CD4-positive, CD25-positive, alpha-beta regulatory T cell (primary cell): ENCODE data around the gene ZNF197. TPM values are rescaled to one million over a fixed set of nuclear protein-coding genes. Genes with fewer than 3 reads are reported as not detected.

ENCODE experiments used
- ATAC-seq, 2 donors: fragments of 150-1000 bp; cut with Tn5 transposase; one replicate each; pipeline ENCODE4 v1.10.0; 2021; ENCODE audit warnings: low read depth in 2 of 2, moderate number of reproducible peaks in 2 of 2, moderate library complexity in 1 of 2
- DNase-seq, 3 donors: peaks; one replicate each; pipeline versions ENCODE4 v3.0.0 to v3.0.0-alpha.2; 2012 to 2022; ENCODE audit warnings: mixed read lengths in 1 of 3
- H3K27ac ChIP-seq: one replicate; pipeline ENCODE4 v1.7.0; 2013; ENCODE audit warnings: mild to moderate bottlenecking, low read length; ENCODE audit not compliant: insufficient read depth, poor library complexity, severe bottlenecking
- H3K27me3 ChIP-seq: one replicate; pipeline ENCODE4 v1.7.0; 2013; ENCODE audit warnings: low read length; ENCODE audit not compliant: control insufficient read depth, insufficient read depth
- H3K36me3 ChIP-seq: one replicate; pipeline ENCODE4 v1.7.0; 2013; ENCODE audit warnings: mild to moderate bottlenecking, low read length, moderate library complexity; ENCODE audit not compliant: control insufficient read depth, insufficient read depth
- H3K4me1 ChIP-seq: 2 replicates; pipeline ENCODE4 v1.7.0; 2013; ENCODE audit warnings: mild to moderate bottlenecking, low read length; ENCODE audit not compliant: insufficient read depth, control insufficient read depth, poor library complexity, severe bottlenecking
- H3K4me3 ChIP-seq: one replicate; pipeline ENCODE4 v1.7.0; 2013; ENCODE audit warnings: low read depth, mild to moderate bottlenecking, low read length, moderate library complexity
- H3K9me3 ChIP-seq, 2 experiments: 1 replicate in 1 of 2; 2 replicates in 1 of 2; pipeline ENCODE4 v1.7.0; 2013; ENCODE audit warnings: low read length in 2 of 2, mild to moderate bottlenecking in 1 of 2, moderate library complexity in 1 of 2; ENCODE audit not compliant: control insufficient read depth in 2 of 2
- H3K27ac Mint-ChIP-seq, 3 donors: one replicate each; pipeline ENCODE4 v1.8.0; 2020 to 2022; ENCODE audit warnings: mild to moderate bottlenecking in 3 of 3, mixed read lengths in 3 of 3, moderate library complexity in 2 of 3
- H3K27me3 Mint-ChIP-seq: one replicate; pipeline ENCODE4 v1.8.0; 2022; ENCODE audit warnings: mild to moderate bottlenecking, mixed read lengths
- H3K36me3 Mint-ChIP-seq: one replicate; pipeline ENCODE4 v1.8.0; 2020; ENCODE audit warnings: mixed read lengths
- H3K4me1 Mint-ChIP-seq, 4 donors: one replicate each; pipeline ENCODE4 v1.8.0; 2020 to 2022; ENCODE audit warnings: mixed read lengths in 4 of 4, mild to moderate bottlenecking in 1 of 4
- H3K4me3 Mint-ChIP-seq, 4 donors: one replicate each; pipeline ENCODE4 v1.8.0; 2020 to 2022; ENCODE audit warnings: mild to moderate bottlenecking in 4 of 4, mixed read lengths in 4 of 4, moderate library complexity in 3 of 4
- H3K9me3 Mint-ChIP-seq, 7 donors: one replicate each; pipeline ENCODE4 v1.8.0; 2020 to 2022; ENCODE audit warnings: mixed read lengths in 7 of 7, mild to moderate bottlenecking in 3 of 7, moderate library complexity in 2 of 7
- polyA plus RNA-seq, 4 donors: library from polyadenylated mRNA; unstranded; fragments of 300-500 nt; fragmentation: Illumina TruSeq; gene quantifications; one replicate each; pipeline ENCODE4 v1.2.3, GENCODE V29; 2021
- total RNA-seq: library from RNA; stranded (reverse); gene quantifications from one replicate; pipeline ENCODE4 v1.2.3, GENCODE V29; 2022

Gene ZNF197
- total and polyA plus RNA-seq, 5 donors from 2014 or later, result 3.7 to 6.6 (median 4.7) TPM

DNA sequence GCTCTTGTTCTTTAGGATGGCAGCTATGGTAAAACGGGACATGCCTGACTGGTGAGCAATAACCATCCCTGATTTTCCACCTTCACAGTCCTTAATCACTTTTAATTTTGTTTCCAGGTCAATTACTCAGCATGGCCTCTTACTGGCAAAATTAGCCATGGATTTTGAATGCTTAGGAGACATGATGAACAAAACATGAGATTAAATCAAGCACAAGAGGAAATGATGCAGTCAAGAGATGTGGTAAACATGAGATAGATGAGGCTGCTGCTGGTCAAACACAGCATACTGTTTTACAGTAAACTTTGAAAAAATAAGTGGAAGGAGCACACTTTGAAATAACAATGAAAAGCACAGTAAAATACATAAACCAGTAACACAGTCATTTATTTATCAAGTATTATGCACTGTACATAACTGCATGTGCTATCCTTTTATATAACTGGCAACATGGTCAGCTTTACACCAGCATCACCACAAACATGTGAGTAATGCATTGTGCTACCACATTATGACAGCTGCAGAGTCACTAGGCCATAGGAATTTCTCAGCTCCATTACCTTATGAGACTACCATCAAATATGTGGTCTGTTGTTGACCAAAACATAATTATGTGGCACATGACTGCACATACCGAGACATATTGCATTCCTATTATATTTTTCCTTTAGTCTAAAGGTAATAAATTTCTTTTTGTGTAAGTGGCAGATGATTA is 57.5 kb downstream of the ZNF197 start:
- Mint-ChIP-seq H3K9me3 (peaks cover 0 to 38% (median 6%) of the 10 kb centered on the region in 7 donors), H3K4me3 (no peak overlapping the region), H3K27ac (no peak overlapping the region), H3K36me3 (peaks cover 14% of the 10 kb centered on the region), H3K4me1 (peaks cover 0 to 17% (median 6%) of the 10 kb centered on the region in 4 donors), H3K27me3 (peaks cover 17% of the 10 kb centered on the region)
- Histone ChIP-seq H3K36me3 (no peaks in the 10 kb centered on the region), H3K4me3 (no peak overlapping the region), H3K9me3 (peaks cover 15 to 24% of the 10 kb centered on the region in 2 experiments), H3K27ac (no peak overlapping the region), H3K4me1 (no peaks in the 10 kb centered on the region), H3K27me3 (peaks cover 12% of the 10 kb centered on the region)
- DNase-seq, result no peak
- no peak for ATAC-seq

- ATAC-seq (peak; percentile 56 to 68), DNase-seq (peak; percentile 5 to 60 (median 40))
- no peaks in the 10 kb centered on the region for H3K4me1 ChIP-seq
- H3K27ac Mint-ChIP-seq, result peak overlapping the region in 2 of 3 donors; percentile 48 to 50
- H3K9me3 Mint-ChIP-seq, result peaks cover 0 to 55% (median 9%) of the 10 kb centered on the region in 7 donors
- H3K27me3 Mint-ChIP-seq, result peaks cover 21% of the 10 kb centered on the region
- peak overlapping the region; percentile 59 for H3K4me3 ChIP-seq
- H3K27me3 ChIP-seq, result peaks cover 14% of the 10 kb centered on the region
- peaks cover 14% of the 10 kb centered on the region for H3K36me3 Mint-ChIP-seq
- H3K36me3 ChIP-seq, result no peaks in the 10 kb centered on the region
- H3K4me1 Mint-ChIP-seq, result peaks cover 0 to 17% (median 6%) of the 10 kb centered on the region in 4 donors
- H3K4me3 Mint-ChIP-seq, result peak overlapping the region; percentile 60 to 92 (median 74)
- no peak overlapping the region for H3K27ac ChIP-seq
- H3K9me3 ChIP-seq, result peaks cover 15 to 24% of the 10 kb centered on the region in 2 experiments
These were observed 60.4 kb downstream of the ZNF197 start for GRCh38 chr3:44685128-44685800.

- H3K27ac Mint-ChIP-seq, result no peak overlapping the region
- Histone ChIP-seq H3K27ac (no peak overlapping the region), H3K4me1 (no peaks in the 10 kb centered on the region), H3K9me3 (peaks cover 11 to 20% of the 10 kb centered on the region in 2 experiments), H3K27me3 (peaks cover 14% of the 10 kb centered on the region), H3K4me3 (no peak overlapping the region), H3K36me3 (no peaks in the 10 kb centered on the region)
- DNase-seq (no peak), ATAC-seq (no peak)
- peaks cover 0 to 17% (median 6%) of the 10 kb centered on the region in 4 donors for H3K4me1 Mint-ChIP-seq
- H3K27me3 Mint-ChIP-seq, result peaks cover 21% of the 10 kb centered on the region
- H3K36me3 Mint-ChIP-seq, result peaks cover 14% of the 10 kb centered on the region
- peaks cover 3 to 63% (median 20%) of the 10 kb centered on the region in 7 donors for H3K9me3 Mint-ChIP-seq
- H3K4me3 Mint-ChIP-seq, result no peak overlapping the region
These were observed 63.1 kb downstream of the ZNF197 start for GRCh38 chr3:44687898-44688297.

Other genes with a start within 250 kb of the ZNF197 start
- gene ZNF445, start 147.4 kb upstream of the ZNF197 start, total RNA-seq, result 14.5 TPM
- 1 to 10 TPM in 3 of 4 donors, under 1 TPM in 1; 0.79 to 3.9 (median 3.3) TPM for gene ZNF445, start 147.4 kb upstream of the ZNF197 start, polyA plus RNA-seq
- gene ZKSCAN7, start 69.8 kb upstream of the ZNF197 start, total RNA-seq, result 1.2 TPM
- gene ZKSCAN7, start 69.8 kb upstream of the ZNF197 start, polyA plus RNA-seq, result 1 to 10 TPM; 1.6 to 3.0 (median 1.9) TPM
- not detected for gene ZNF660, start 40.1 kb upstream of the ZNF197 start, total RNA-seq
- gene ZNF660, start 40.1 kb upstream of the ZNF197 start, polyA plus RNA-seq, result under 1 TPM in 1 of 4 donors, not detected in 3; 0.83 TPM
- gene ZNF35, start 23.7 kb downstream of the ZNF197 start, total RNA-seq, result 0.96 TPM
- 1 to 10 TPM in 1 of 4 donors, under 1 TPM in 2, not detected in 1; 0.52 to 1.2 (median 0.87) TPM for gene ZNF35, start 23.7 kb downstream of the ZNF197 start, polyA plus RNA-seq
- gene ZNF502, start 87.6 kb downstream of the ZNF197 start, total RNA-seq, result 0.94 TPM
- gene ZNF502, start 87.6 kb downstream of the ZNF197 start, polyA plus RNA-seq, result 1 to 10 TPM; 1.3 to 4.2 (median 1.8) TPM
- gene ZNF501, start 104.6 kb downstream of the ZNF197 start, total RNA-seq, result 0.67 TPM
- gene ZNF501, start 104.6 kb downstream of the ZNF197 start, polyA plus RNA-seq, result 1 to 10 TPM; 1.8 to 2.9 (median 2.5) TPM
- 31.3 TPM for gene KIAA1143, start 136.6 kb downstream of the ZNF197 start, total RNA-seq
- gene KIAA1143, start 136.6 kb downstream of the ZNF197 start, polyA plus RNA-seq, result 10 to 100 TPM; 22.8 to 30.9 (median 27.9) TPM
- 1.1 TPM for gene KIF15, start 136.8 kb downstream of the ZNF197 start, total RNA-seq
- under 1 TPM; 0.27 to 0.90 (median 0.55) TPM for gene KIF15, start 136.8 kb downstream of the ZNF197 start, polyA plus RNA-seq
- gene TMEM42, start 236.9 kb downstream of the ZNF197 start, total RNA-seq, result 15.2 TPM
- 10 to 100 TPM; 39.5 to 54.4 (median 44.9) TPM for gene TMEM42, start 236.9 kb downstream of the ZNF197 start, polyA plus RNA-seq
- not detected for gene TGM4, start 249.6 kb downstream of the ZNF197 start, total RNA-seq
- under 1 TPM in 3 of 4 donors, not detected in 1; 0.06 to 0.14 (median 0.07) TPM for gene TGM4, start 249.6 kb downstream of the ZNF197 start, polyA plus RNA-seq